Measurements from ENCODE around the gene LRCH4.
"Not testable (repeated sequence)": the region's sequence is repeated elsewhere in the genome, so short reads cannot be mapped to it uniquely, and the experiment has no call there.

The LRCH4 gene

DNA sequence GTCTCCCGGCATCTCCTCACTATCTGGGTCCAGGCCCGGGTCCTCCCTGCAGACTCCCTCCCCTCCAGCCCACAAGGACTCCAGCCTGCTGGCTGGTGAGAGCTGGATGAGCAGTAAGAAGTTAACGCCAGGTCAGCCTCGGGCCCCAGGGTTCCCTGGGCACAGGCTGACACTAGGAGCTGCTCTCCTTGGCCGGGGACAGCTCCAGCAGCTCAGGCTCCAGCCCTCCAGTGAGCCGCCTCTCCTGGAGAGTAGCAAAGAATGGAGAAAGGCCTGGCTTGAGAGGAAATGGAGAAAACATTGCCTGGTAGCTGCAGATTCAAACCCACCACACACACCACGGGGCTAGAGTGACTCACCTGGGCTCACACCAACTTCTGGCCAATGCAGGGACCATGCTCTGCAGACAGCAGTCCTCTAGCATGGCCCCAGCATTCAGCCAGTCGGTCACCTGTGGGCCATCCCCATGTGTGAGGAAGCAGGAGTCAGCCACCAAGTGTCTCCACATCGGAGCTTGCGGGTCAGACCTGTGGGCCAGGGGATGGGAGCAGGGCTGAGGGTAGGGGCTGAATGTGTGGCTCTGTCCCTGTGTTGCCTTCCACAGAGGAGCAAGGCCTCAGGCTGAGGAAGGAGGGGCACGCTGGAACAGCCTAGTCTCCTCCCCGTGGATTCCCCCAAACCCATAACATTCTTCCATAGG lies 18.7 kb downstream of the LRCH4 start:
- no peak for ATAC-seq

DNA sequence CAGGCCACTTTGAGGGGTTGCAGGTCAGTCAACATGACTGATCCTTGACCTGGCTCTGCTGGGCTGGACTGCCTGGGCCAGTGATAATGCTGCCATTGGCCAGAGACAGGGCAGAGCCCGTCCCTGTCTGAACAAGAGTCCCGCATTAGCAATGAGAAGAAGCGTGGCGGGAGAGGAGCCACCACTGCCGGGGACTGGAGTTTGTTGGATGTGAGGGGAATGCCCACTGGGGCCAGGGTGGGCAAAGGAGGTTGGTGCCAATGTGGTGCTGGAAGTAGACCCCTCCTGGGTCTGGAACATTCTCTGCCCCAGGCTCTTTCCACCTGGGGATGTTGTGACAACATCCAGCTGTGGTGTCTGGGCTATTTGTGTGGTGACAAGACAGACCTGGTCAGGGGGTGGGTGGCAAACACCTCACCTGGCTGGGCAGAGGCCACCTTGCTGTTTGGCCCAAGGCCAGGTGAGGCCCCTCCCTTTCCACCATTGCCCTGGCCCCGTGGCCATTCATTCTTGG lies 19.9 kb downstream of the LRCH4 start:
- ATAC-seq = no peak

DNA sequence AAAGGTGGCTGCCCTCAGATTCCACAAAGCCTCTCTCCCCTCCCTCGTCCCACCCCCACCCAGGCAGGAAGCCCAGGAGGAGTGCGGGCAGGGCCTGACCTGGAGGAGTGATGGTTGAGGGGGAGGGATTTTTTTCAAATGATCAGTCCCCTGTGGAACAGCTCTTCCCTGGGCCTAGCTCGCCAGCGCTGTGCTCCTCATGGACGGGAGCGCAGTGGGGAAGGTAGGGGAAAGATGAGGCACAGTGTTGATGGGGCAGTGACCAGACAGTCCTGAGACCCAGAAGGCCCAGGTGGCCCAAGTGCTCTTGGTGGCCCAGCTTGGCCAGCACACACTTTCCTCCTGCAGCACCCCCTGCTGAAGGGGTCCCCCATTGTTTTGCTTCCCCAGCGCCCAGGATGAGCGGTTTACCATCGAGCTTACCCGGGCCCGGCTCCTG lies 20.8 kb downstream of the LRCH4 start:
- ATAC-seq = no peak

DNA sequence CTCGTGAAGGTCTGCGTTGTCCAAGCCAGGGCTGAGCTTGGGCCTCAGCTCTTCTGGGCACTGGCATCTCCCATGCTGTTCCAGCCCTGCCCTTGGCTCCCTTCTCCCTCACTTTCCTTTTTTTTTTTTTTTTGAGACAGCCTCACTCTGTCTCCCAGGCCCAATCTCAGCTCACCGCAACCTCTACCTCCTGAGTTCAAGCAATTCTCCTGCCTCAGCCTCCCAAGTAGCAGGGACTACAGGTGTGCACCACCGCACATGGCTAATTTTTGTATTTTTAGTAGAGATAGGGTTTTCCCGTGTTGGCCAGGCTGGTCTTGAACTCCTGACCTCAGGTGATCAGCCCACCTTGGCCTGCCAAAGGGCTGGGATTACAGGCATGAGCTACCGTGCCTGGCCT lies 21.5 kb downstream of the LRCH4 start:
- not testable (repeated sequence) for ATAC-seq

DNA sequence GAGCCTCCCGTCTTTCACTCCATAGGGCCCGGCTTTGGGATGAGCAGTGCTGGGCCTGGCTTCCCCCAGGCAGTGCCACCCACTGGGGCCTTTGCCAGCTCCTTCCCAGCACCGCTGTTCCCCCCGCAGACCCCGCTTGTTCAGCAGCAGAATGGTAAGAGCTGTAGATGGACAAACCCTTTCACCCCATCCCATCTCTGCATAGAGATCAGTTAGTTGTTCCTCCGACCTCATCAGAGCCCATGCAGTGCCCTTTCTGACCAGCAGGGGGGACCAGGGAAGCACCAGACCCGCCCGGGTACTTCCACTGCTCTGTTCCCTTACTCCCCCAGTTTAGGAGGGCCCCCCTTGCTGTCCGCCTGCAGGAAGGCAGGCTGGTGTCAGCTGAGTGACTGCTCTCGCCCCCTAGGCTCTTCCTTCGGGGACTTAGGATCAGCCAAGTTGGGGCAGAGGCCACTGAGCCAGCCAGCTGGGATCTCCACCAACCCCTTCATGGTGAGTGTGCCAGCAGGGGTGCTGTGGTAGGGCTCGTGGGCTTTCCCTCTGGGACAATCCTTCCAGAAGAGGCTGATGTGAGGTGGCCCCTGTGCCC lies 22.0 kb downstream of the LRCH4 start:
- ATAC-seq = peak; percentile 68 to 78

DNA sequence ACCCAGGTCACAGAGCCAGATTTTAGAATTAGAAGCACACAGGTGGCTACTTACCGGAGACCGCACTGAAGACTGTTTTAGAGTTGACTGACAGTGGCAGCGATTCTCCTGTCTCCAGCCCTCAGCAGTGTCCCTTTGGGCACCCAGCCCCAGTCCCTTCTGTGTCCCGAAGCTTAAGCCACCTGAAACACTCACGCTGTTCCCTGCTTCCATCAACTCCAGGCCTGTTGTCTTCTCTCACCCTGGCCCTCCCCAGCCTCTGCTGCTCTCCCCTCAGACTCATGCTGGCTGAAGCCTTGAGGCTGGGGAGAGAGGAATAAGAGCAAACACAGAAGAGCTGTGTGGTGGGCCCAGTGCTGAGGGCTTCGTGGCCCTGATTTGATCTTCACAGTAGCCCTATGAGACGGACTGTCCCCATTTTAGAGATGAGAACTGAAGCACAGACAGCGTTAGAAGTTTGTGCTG lies 22.8 kb downstream of the LRCH4 start:
- ATAC-seq = no peak

DNA sequence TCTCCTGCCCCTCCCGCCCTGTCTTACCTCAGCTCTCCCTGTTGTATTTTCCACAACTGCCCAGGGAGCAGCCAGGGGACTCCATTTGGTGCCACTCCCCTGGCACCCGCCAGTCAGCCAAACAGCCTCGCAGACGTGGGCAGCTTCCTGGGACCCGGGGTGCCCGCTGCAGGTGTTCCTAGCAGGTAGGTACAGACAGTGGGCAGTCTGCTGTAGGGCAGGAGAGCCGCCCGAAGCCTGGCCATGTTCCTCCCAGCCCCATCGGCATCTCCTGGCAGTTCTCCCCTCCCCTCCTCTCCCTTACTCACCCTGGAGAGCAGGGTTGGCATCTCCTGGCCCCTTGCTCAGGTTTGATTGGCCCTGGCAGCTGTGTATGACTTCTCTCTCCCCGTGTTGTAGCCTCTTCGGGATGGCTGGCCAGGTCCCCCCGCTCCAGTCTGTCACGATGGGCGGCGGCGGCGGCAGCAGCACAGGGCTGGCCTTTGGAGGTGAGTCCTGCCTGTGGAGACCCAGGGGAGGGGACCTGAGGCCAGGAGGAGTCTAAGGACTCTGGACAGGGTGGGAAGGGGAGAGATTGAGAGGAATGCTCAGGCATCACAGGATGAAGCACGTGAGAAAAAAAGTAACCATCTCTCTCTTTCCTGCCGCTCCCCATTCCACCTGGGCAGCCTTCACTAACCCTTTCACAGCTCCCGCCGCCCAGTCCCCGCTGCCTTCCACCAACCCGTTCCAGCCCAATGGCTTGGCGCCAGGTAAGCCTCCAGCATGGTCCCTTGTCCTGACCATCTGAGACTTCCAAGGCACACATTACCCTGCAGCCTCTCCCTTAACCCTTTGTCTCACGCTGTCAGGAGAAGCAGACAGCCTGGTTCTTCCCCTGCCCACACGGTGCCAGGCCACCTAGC lies 23.5 kb downstream of the LRCH4 start:
- no peak for ATAC-seq

DNA sequence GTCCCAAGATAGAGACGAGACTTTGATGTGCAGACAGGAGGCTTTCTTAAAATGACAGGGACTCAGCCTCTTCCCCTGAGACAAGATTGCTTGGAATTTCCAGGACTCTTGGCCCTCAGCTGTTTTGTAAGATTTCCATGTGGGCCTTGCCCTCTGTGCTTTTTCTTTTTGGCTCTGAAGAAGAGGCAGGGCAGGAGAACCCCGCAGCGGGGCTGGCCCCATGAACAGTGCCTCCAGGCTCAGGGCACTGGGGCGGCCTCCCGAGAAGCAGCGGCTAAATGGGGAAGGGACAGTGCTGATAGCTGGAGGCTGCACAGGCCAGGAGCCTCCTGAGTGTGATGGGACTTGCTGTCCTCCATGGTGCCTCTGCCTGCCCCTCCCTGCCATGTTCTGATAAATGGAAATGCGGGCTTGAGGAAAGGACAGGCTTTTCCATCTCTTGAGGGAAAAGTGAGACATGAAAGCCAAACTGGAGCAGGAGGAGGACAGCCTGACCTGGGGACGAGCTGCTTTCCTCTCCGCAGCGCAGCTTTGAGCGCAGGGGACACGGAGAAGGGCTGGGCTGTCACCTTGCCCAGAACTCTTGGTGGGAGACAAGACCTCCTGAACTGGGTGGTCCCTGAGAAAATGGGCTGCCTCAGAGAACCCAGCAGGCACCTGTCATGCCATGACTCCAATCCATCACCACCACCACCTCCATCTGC lies 24.3 kb downstream of the LRCH4 start:
- no peak for ATAC-seq

DNA sequence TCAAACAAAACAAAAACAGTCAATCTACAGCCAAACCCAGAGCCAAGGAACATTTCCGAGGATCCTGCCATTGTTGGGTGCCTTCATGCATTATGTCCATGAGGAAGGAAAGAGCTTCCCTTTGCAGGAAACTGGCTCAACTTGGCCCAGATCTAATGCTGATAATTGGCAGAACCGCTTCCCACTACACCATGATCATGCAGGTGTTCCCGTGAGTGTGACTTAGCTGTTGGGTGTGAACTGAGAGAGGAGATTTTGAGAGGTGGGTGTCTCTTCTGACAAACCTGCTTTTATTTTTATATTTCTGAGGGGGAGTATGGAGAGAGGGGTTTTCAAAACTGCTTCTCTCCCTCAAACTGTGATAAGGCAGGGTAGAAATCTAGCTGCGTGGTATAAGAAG lies 26.8 kb downstream of the LRCH4 start:
- no peak for ATAC-seq

DNA sequence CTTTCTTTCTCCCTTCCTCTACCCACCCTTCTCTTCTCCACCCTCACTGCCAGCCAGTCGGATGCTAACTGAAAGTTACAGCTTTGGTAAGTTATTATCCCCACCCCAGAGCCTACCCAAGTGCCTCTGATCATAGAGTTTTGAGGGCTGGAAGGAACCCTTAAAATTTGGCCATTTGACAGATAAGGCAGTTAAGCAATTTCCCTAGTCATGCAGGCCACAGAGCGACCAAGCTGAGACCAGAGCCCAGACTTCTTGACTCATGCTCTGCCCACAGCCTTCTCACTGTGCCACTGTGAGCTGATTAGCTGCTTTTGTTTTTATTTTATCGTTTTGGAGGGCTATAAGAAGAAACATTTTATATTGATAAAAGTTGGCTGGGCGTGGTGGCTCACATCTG lies 29.4 kb downstream of the LRCH4 start:
- no peak for ATAC-seq

DNA sequence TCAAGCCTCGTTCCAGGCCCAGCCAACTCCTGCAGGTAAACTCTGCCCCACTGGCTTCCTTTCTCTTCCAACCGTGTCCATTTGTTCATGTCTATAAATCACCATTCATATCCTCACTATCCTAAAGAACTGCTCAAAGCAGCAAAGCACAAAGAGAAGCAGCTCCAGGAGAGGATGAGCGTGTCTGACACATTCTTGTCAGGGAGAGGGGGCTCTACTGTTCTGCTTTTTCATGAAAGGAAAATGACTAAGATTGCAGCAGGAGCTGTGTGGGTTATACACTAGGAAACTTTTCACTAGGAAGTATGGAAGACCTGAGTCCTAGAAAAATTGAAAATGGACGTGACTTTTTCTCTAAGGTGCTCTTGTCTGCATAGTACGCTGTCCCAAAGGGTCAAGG lies 30.2 kb downstream of the LRCH4 start:
- ATAC-seq = no peak

DNA sequence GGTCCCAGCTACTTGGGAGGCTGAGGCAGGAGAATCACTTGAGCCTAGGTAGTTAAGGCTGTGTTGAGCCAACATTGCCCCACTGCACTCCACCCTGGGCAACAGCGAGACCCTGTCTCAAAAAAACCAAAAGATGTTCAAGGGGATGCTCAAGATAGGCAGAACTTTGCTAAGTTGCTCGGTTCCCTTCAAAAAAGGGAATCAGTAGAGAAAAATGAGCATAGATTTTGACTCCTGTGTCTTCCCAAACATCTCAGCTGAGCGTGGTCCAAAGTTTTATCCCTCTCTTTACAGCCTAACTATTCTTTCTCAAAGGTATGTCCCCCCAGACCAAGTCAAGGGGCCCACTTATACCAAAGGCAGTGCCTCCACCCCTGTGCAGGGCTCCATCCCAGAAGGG lies 32.9 kb downstream of the LRCH4 start:
- ATAC-seq = no peak

DNA sequence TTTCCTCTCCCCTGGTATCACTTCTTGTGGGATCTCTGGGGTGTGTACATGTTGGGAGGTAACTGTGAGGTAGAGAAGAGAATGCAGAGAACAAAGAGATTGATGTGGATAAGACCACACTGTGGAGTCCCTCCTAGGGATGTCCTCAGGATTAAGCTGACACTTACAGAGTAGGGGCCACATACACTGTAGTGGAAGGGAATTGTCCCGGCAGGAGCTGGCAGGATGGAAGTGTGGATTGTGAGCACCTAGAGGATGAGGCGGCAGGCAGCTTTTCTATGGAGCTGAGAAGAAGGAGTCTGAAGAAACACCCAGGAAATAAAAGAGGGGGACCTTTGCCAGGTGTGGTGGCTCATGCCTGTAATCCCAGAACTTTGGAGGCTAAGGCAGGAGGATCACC lies 33.4 kb downstream of the LRCH4 start:
- no peak for ATAC-seq

DNA sequence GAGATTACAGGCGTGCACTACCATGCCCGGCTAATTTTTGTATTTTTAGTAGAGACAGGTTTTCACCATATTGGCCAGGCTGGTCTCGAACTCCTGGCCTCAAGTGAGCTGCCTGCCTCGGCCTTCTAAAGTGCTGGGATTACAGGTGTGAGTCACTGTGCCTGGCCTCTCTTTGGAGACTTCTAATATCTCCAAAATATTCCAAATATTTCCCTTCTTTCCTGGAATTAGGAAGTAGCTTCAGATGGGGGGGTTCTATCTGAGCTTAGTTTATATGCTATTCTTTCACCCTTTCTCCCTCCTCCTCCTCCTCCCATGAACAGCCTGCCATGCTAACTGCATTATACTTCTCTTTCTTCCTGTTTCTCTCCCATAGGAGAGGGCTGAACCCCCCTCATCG lies 37.5 kb downstream of the LRCH4 start:
- ATAC-seq = not testable (repeated sequence)

DNA sequence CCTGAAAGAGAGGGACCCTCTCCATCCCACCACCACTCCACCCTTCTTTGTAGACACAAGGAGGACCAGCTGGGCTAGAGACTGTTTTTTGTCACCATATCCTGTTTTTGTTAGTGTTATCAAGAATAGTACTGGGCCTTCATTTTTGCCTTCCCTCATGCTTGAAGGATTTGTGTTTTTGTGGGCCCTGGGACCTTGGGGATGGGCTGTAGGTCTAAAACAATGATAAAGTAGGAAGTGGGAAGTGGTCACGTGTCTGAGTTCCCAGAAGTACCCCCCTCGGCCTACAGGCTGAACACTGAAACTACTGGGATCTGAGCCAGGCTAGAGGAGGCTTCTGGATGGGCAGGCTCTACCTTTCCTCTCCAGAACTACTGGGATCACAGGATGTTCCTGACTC lies 38.1 kb downstream of the LRCH4 start:
- ATAC-seq = no peak

DNA sequence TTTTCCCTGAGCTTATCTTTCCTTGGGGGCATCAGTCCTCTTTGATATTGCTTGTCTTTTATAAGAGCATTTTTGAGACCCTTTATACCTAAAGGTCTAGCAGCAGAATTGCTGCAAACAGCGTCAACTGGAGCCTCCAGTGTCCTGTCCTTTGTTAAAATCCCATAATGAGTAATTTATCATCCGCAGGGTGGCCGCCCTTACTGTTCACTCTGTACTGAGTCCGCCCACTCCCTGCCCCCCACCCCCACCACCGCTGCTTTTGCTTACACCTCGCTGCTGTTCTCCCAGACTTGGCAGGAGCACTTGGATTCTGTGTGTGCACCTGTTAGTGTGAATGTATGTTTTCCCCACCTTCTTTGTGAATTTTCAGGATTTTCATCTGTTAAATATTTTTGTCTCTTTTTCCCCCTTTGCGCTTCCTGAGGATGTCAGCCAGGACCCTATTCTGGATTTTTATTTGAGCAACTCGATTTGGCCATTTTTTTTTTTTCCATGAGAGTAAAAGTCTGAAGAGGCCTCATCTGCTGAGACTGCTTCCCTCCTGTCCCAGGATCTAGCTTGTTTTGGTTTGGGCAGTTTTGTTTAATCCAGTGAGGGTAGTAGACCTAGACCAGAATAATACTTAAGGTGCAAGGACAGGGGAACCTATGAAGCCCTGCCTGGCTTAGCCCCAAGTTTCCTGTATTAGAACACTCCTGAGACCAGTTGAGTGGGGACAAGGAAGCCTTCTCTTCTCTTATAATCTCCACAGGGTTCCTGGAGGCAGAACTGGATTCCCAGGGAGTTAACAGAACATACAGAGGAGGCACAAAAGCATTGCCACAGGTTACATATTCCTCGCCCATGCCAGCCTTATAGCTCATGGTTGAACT lies 38.8 kb downstream of the LRCH4 start:
- ATAC-seq = no peak

DNA sequence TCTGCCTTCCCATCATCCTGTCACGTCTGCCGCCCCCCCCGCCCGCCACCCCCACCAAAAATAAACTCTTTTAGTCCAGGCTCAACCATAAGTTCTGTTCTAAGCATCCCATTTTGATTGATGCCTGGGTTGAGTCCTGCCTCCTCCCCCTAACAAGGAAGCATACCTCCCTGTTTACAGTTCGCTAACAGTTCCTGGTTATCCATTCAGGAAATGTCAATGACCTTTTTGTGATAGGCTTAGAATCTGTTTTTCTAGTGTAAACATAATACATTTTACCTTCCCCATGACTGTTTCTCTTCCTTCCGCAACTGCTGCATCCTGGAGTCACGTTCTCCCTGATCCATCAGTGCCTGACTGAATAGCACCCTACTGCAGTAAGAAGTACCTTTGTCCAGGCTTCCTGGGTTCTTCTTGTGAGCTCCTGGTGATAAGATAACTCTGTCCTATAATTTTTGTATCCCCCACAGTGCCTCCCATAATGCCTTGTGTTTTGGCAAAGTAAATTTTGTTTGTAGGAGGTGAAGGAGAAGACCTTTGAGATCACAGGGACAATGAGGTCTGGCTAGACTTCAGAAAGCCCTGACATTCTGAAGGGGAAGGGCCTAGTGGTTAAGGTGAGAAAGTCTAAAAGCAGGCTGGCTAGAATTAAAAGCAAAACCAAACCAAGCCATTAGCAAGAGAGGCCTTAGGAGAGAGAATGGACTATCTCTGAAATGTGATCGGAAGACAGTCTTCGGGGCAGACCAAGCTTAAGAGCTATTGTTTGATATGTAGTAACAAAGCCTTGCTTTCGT lies 39.6 kb downstream of the LRCH4 start:
- peak; percentile 27 to 29 for ATAC-seq

DNA sequence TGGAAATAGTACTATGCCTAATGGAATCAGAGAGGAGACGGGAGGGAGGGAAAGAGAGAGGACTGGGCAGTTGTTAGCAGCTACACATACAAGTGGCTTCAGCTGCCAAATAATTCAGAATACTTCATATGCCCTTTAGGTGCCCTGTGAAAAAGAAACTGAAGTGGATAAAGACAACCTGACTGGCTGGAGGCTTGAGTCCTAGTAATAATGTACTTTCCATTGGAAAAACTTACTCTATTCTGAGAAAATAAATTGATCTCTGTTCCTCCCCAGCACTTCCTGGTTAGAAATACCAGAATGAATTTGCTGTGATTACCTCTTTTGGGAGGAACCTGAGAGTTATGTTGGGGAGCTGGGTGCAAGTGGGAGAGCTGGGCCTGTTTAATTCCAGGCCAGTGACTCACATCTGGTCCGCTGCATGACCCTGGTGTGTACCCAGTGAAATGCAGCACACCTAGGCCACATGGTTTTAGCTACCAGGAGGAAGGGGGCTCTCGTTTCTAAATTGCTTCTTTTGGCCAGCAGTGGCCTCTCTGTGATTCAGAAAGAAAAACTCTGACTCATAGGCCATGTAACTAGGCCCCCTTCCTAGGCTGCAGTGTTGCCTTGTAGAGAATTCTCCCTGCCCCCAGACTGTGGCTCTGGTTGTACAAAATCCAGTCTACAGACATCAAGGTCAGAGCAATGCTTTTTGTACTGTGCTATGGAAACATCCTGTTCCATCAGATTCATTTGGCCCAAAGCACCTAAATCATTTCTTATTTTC lies 40.4 kb downstream of the LRCH4 start:
- peak; percentile 77 to 80 for ATAC-seq

DNA sequence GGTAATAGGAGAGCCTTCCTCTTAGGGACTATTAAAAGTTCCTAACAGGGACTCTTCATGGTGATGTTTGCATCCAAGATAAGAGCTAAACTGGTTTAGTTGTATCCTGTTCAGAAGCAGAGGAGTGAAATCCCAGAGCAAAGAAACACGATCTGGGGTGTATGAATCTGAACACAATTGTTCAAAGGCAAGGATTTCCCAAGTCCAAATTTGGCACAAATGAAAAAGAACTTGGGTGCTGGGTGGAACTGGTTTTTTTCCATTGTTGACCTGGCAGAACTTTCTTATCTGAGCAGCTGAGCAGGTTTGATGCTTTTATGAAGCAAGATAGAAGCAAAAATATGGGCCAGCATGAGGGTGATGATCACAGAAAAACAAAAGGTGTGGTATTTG lies 41.0 kb downstream of the LRCH4 start:
- ATAC-seq = no peak

DNA sequence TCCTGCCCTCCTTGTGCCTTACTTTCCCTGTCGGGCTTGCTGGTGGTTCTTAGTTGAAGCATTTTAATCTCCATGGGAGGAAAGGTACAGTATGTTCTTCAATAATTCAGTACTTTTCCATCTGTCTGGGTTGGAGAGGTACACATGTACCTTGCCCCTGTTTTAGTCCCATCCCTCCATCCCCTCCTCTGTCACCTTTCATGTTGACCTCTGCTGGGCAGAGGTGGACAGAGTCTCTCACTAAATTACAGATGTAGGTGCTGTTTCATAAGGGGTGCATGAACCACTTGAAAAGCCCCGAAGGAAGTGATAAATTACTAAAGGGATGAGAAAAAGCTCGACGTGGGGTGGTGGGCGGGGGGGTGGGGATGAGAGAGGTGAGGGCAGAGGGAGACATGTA lies 41.5 kb downstream of the LRCH4 start:
- ATAC-seq = no peak

All from activated CD4-positive, CD25-positive, alpha-beta regulatory T cell treated with anti-CD3 and anti-CD28 coated beads, Interleukin-2, amount 50 U/mL, for 24 hours (primary cell).